ENCODE results near the gene C10orf71.

DNA sequence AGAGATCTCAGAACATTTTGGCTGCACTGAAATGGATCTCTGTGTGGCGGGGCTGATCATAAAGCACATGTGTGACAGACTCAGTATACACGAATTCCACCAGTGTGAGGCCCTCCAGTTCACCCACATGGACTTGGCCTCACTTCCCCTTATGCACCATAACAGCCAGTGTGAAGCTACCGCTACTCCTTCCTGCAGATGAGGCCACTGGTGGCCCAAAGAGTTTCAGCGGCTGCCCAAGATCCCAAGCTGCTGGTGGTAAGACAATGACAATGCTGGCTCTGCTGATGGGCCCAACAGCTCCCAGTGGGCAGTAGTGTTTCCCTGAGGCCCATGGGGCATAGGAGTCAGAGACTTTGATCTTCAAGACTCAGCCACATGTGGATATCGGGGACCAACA, 21.0 kb upstream of the C10orf71 start:
- TF ChIP-seq, protein P1, sequence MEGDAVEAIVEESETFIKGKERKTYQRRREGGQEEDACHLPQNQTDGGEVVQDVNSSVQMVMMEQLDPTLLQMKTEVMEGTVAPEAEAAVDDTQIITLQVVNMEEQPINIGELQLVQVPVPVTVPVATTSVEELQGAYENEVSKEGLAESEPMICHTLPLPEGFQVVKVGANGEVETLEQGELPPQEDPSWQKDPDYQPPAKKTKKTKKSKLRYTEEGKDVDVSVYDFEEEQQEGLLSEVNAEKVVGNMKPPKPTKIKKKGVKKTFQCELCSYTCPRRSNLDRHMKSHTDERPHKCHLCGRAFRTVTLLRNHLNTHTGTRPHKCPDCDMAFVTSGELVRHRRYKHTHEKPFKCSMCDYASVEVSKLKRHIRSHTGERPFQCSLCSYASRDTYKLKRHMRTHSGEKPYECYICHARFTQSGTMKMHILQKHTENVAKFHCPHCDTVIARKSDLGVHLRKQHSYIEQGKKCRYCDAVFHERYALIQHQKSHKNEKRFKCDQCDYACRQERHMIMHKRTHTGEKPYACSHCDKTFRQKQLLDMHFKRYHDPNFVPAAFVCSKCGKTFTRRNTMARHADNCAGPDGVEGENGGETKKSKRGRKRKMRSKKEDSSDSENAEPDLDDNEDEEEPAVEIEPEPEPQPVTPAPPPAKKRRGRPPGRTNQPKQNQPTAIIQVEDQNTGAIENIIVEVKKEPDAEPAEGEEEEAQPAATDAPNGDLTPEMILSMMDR (IDR thresholded peaks at IDR 0.05; ENCODE audit: low read length): no peak
- TF ChIP-seq EZH2 (IDR thresholded peaks at IDR 0.05; ENCODE audit: borderline replicate concordance, low read length): no peak

Measured in OCI-LY1 (cell line).